NCI-H187 treated with DMSO at 0.1 percent for 48 hours (cell line): ENCODE measurements around the gene SPATA32.

Experiments
- DNase-seq: peaks from one replicate; lab custom pipeline; 2025; lab: John Stamatoyannopoulos, UW

SPATA32 gene

GRCh38 chr17:45246861-45247428 is 14.9 kb downstream of the SPATA32 start:
- no peak for DNase-seq

GRCh38 chr17:45246338-45246737 is 15.6 kb downstream of the SPATA32 start:
- DNase-seq: no peak

GRCh38 chr17:45244725-45245656 is 16.9 kb downstream of the SPATA32 start:
- no peak for DNase-seq

- no peak for DNase-seq
These were observed 18.1 kb downstream of the SPATA32 start for GRCh38 chr17:45243750-45244149.

GRCh38 chr17:45242029-45242414 is 19.9 kb downstream of the SPATA32 start:
- DNase-seq: no peak

GRCh38 chr17:45241328-45242028 is 20.4 kb downstream of the SPATA32 start:
- no peak for DNase-seq

- DNase-seq: no peak
These were observed 21.0 kb downstream of the SPATA32 start for GRCh38 chr17:45240905-45241327.

- no peak for DNase-seq
These were observed 23.6 kb downstream of the SPATA32 start for GRCh38 chr17:45238155-45238774.

- no peak for DNase-seq
These were observed 24.2 kb downstream of the SPATA32 start for GRCh38 chr17:45237686-45238085.

- DNase-seq: no peak
These were observed 25.6 kb downstream of the SPATA32 start for GRCh38 chr17:45236282-45236606.

GRCh38 chr17:45235416-45236281 is 26.2 kb downstream of the SPATA32 start:
- no peak for DNase-seq

GRCh38 chr17:45234641-45235415 is 27.1 kb downstream of the SPATA32 start:
- no peak for DNase-seq

- DNase-seq: no peak
These were observed 28.4 kb downstream of the SPATA32 start for GRCh38 chr17:45233423-45233924.

GRCh38 chr17:45232514-45233422 is 29.1 kb downstream of the SPATA32 start:
- DNase-seq: no peak

- DNase-seq: no peak
These were observed 30.3 kb downstream of the SPATA32 start for GRCh38 chr17:45231481-45232116.

- no peak for DNase-seq
These were observed 31.0 kb downstream of the SPATA32 start for GRCh38 chr17:45230787-45231480.

- no peak for DNase-seq
These were observed 31.5 kb downstream of the SPATA32 start for GRCh38 chr17:45230410-45230786.

- DNase-seq: no peak
These were observed 32.0 kb downstream of the SPATA32 start for GRCh38 chr17:45229681-45230409.
